Astrocyte (in vitro differentiated cells and primary cell): Measurements from ENCODE around the gene ESYT3. TPM values are rescaled to one million over a fixed set of nuclear protein-coding genes. Genes with fewer than 3 reads are reported as not detected.

ENCODE experiments used
- DNase-seq: peaks from one replicate; pipeline ENCODE4 v3.0.0-alpha.2; 2010; ENCODE audit warnings: low read depth
- FAIRE-seq: peaks from 2 replicates; lab custom pipeline; 2011; peaks lifted over from hg19 to GRCh38; lab: Jason Lieb, UNC
- H2AFZ ChIP-seq: 2 replicates; pipeline ENCODE4 v1.6.0; 2012; ENCODE audit warnings: low read depth, low read length, inconsistent platforms
- H3K27ac ChIP-seq: 2 replicates; pipeline ENCODE4 v1.5.1; 2011; ENCODE audit warnings: low read depth, low read length, inconsistent platforms
- H3K27me3 ChIP-seq: 2 replicates; pipeline ENCODE4 v1.6.0; 2011; ENCODE audit warnings: low read length, inconsistent platforms; ENCODE audit not compliant: insufficient read depth
- H3K36me3 ChIP-seq: 2 replicates; pipeline ENCODE4 v1.5.1; 2011; ENCODE audit warnings: low read length, inconsistent platforms; ENCODE audit not compliant: insufficient read depth
- H3K4me1 ChIP-seq: 2 replicates; pipeline ENCODE4 v1.5.1; 2011; ENCODE audit warnings: low read length, inconsistent platforms; ENCODE audit not compliant: insufficient read depth
- H3K4me2 ChIP-seq: 2 replicates; pipeline ENCODE4 v1.6.0; 2012; ENCODE audit warnings: low read length, inconsistent platforms
- H3K4me3 ChIP-seq: 2 replicates; pipeline ENCODE4 v1.5.1; 2011; ENCODE audit warnings: low read depth, mild to moderate bottlenecking, low read length, inconsistent platforms; ENCODE audit not compliant: insufficient read depth
- H3K79me2 ChIP-seq: 2 replicates; pipeline ENCODE4 v1.6.0; 2012; ENCODE audit warnings: mild to moderate bottlenecking, low read length, inconsistent platforms; ENCODE audit not compliant: insufficient read depth
- H3K9ac ChIP-seq: 2 replicates; pipeline ENCODE4 v1.6.0; 2012; ENCODE audit warnings: mild to moderate bottlenecking, low read length, inconsistent platforms
- H3K9me3 ChIP-seq: 2 replicates; pipeline ENCODE4 v1.5.1; 2012; ENCODE audit warnings: low read depth, mild to moderate bottlenecking, low read length, inconsistent platforms; ENCODE audit not compliant: insufficient read depth
- H4K20me1 ChIP-seq: 2 replicates; pipeline ENCODE4 v1.6.0; 2012; ENCODE audit warnings: low read length, inconsistent platforms; ENCODE audit not compliant: insufficient read depth
- H3K27ac Mint-ChIP-seq: one replicate; pipeline ENCODE4 v1.8.0; 2021; ENCODE audit warnings: mild to moderate bottlenecking, mixed read lengths; ENCODE audit not compliant: unreplicated experiment
- H3K27me3 Mint-ChIP-seq: one replicate; pipeline ENCODE4 v1.8.0; 2021; ENCODE audit warnings: low read depth, mixed read lengths; ENCODE audit not compliant: unreplicated experiment
- H3K36me3 Mint-ChIP-seq: one replicate; pipeline ENCODE4 v1.8.0; 2021; ENCODE audit warnings: low read depth, mixed read lengths; ENCODE audit not compliant: unreplicated experiment
- H3K4me1 Mint-ChIP-seq: one replicate; pipeline ENCODE4 v1.8.0; 2021; ENCODE audit warnings: low read depth, mixed read lengths; ENCODE audit not compliant: unreplicated experiment
- H3K4me3 Mint-ChIP-seq: one replicate; pipeline ENCODE4 v1.8.0; 2021; ENCODE audit warnings: mild to moderate bottlenecking, moderate library complexity, mixed read lengths; ENCODE audit not compliant: unreplicated experiment
- H3K9me3 Mint-ChIP-seq: one replicate; pipeline ENCODE4 v1.8.0; 2021; ENCODE audit warnings: mild to moderate bottlenecking, mixed read lengths; ENCODE audit not compliant: unreplicated experiment
- EZH2 ChIP-seq: IDR thresholded peaks from 2 replicates; pipeline ENCODE4 v1.6.1; 2012; ENCODE audit warnings: mild to moderate bottlenecking, low read length, inconsistent platforms; ENCODE audit not compliant: insufficient read depth
- total RNA-seq: library from RNA; stranded (reverse); gene quantifications from 2 replicates; pipeline ENCODE4 v1.2.1, GENCODE V29; 2021
- TF ChIP-seq, protein P1 (sequence below): IDR thresholded peaks from 2 replicates; pipeline ENCODE4 v1.5.1; 2011; ENCODE audit warnings: low read depth, mild to moderate bottlenecking, inconsistent platforms, low read length, moderate library complexity; ENCODE audit not compliant: insufficient read depth

Gene ESYT3
- total RNA-seq, 1 donor from 2014 or later: 2.0 TPM

GRCh38 chr3:138497021-138497420, 62.6 kb downstream of the ESYT3 start:
- no peak for FAIRE-seq
- no peaks in the 10 kb centered on the region for H3K36me3 ChIP-seq
- Mint-ChIP-seq H3K36me3 (peaks cover 6% of the 10 kb centered on the region), H3K27ac (no peak overlapping the region), H3K4me3 (no peak overlapping the region), H3K27me3 (no peaks in the 10 kb centered on the region), H3K9me3 (peaks cover 2% of the 10 kb centered on the region), H3K4me1 (peaks cover 6% of the 10 kb centered on the region)
- no peaks in the 10 kb centered on the region for H4K20me1 ChIP-seq
- H3K79me2 ChIP-seq: no peaks in the 10 kb centered on the region
- no peak for DNase-seq
- no peak overlapping the region for H3K4me3 ChIP-seq
- no peak overlapping the region for H3K27ac ChIP-seq
- no peaks in the 10 kb centered on the region for H3K9me3 ChIP-seq
- H2AFZ ChIP-seq: no peak overlapping the region
- H3K4me1 ChIP-seq: no peaks in the 10 kb centered on the region
- H3K27me3 ChIP-seq: no peaks in the 10 kb centered on the region
- H3K9ac ChIP-seq: no peak overlapping the region
- no peak overlapping the region for H3K4me2 ChIP-seq
- TF ChIP-seq EZH2: no peak
- TF ChIP-seq, protein P1, sequence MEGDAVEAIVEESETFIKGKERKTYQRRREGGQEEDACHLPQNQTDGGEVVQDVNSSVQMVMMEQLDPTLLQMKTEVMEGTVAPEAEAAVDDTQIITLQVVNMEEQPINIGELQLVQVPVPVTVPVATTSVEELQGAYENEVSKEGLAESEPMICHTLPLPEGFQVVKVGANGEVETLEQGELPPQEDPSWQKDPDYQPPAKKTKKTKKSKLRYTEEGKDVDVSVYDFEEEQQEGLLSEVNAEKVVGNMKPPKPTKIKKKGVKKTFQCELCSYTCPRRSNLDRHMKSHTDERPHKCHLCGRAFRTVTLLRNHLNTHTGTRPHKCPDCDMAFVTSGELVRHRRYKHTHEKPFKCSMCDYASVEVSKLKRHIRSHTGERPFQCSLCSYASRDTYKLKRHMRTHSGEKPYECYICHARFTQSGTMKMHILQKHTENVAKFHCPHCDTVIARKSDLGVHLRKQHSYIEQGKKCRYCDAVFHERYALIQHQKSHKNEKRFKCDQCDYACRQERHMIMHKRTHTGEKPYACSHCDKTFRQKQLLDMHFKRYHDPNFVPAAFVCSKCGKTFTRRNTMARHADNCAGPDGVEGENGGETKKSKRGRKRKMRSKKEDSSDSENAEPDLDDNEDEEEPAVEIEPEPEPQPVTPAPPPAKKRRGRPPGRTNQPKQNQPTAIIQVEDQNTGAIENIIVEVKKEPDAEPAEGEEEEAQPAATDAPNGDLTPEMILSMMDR: no peak

- no peak for TF ChIP-seq EZH2
- TF ChIP-seq, protein P1: no peak
- Histone ChIP-seq H3K27ac (no peak overlapping the region), H3K9me3 (no peaks in the 10 kb centered on the region), H3K4me2 (no peak overlapping the region), H3K36me3 (no peaks in the 10 kb centered on the region), H3K79me2 (no peaks in the 10 kb centered on the region), H3K4me1 (no peaks in the 10 kb centered on the region), H3K27me3 (no peaks in the 10 kb centered on the region), H3K4me3 (no peak overlapping the region), H4K20me1 (no peaks in the 10 kb centered on the region), H3K9ac (no peak overlapping the region), H2AFZ (no peak overlapping the region)
- no peak overlapping the region for H3K27ac Mint-ChIP-seq
- peaks cover 6% of the 10 kb centered on the region for H3K4me1 Mint-ChIP-seq
- DNase-seq (no peak), FAIRE-seq (no peak)
- H3K9me3 Mint-ChIP-seq: peaks cover 2% of the 10 kb centered on the region
- no peak overlapping the region for H3K4me3 Mint-ChIP-seq
- peaks cover 6% of the 10 kb centered on the region for H3K36me3 Mint-ChIP-seq
- H3K27me3 Mint-ChIP-seq: no peaks in the 10 kb centered on the region
These were observed 63.4 kb downstream of the ESYT3 start for GRCh38 chr3:138497851-138498250.

DNA sequence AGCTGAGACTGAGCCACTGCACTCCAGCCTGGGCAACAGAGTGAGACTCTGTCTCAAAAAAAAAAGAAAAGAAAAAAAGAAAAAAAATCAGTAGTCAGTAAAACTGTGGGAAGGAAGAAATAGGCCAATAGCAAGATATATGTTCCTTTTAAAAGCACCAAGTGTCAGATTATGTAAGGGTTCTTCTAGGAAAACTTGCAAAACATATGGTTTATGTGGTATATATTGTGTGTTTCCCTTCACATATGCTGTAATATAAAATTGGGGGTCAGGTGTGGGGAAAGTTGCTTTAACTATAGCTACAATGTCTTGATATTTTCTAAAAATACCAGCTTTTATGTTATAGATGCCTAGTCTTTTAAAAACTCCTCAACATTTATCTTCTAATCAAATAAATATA, 64.6 kb downstream of the ESYT3 start:
- H3K9me3 ChIP-seq: no peaks in the 10 kb centered on the region
- no peaks in the 10 kb centered on the region for H3K27me3 ChIP-seq
- TF ChIP-seq EZH2: no peak
- TF ChIP-seq, protein P1: no peak
- no peak overlapping the region for H3K4me3 ChIP-seq
- no peak for DNase-seq
- no peaks in the 10 kb centered on the region for H3K4me1 ChIP-seq
- H3K4me2 ChIP-seq: no peak overlapping the region
- H3K36me3 ChIP-seq: no peaks in the 10 kb centered on the region
- peaks cover 5% of the 10 kb centered on the region for H3K4me1 Mint-ChIP-seq
- H4K20me1 ChIP-seq: no peaks in the 10 kb centered on the region
- no peak overlapping the region for H3K27ac ChIP-seq
- no peak overlapping the region for H3K9ac ChIP-seq
- H2AFZ ChIP-seq: no peak overlapping the region
- no peak overlapping the region for H3K27ac Mint-ChIP-seq
- H3K79me2 ChIP-seq: no peaks in the 10 kb centered on the region
- no peak overlapping the region for H3K4me3 Mint-ChIP-seq
- H3K36me3 Mint-ChIP-seq: peaks cover 3% of the 10 kb centered on the region
- H3K27me3 Mint-ChIP-seq: no peaks in the 10 kb centered on the region
- no peak for FAIRE-seq
- no peaks in the 10 kb centered on the region for H3K9me3 Mint-ChIP-seq
